ENCODE measurements around the gene MYO5C. TPM values are rescaled to one million over a fixed set of nuclear protein-coding genes. Genes with fewer than 3 reads are reported as not detected.

Gene MYO5C
- total and polyA plus RNA-seq, 2 donors (not counting 3 experiments of a cell fraction or from before 2014, with no cell fraction given) = 7.5 to 19.4 TPM

- no peak for FAIRE-seq
- no peaks in the 10 kb centered on the region for H4K20me1 ChIP-seq (replicated peaks; ENCODE audit: control insufficient read depth, extremely low read depth, insufficient read depth, low read length)
- BruUV-seq (replicated peaks) = no TSS peak
- intact Hi-C loops (cut with micrococcal nuclease) (no loop called here), dilution Hi-C loops (cut with MboI; ENCODE audit: extremely low pct_ligation_motif_present, low sequenced_read_pairs) (no loop called here)
- ChIA-PET CTCF (interaction anchor here (0.9 to 4.0 kb wide), 8 partner anchors 9 to 214 kb away, joined by 3 to 93 read pairs (median 4); no protein-coding TSS in a partner anchor), POLR2A (no interaction called here)
- no peak overlapping the region for H2AFZ ChIP-seq (ENCODE audit: low read depth, low read length)
- no peak overlapping the region for H3K9ac ChIP-seq (replicated peaks; ENCODE audit: extremely low read depth, insufficient read depth, low read length)
- H3K9me1 ChIP-seq (replicated peaks; ENCODE audit: control insufficient read depth, extremely low read depth, insufficient read depth, low read length) = no peaks in the 10 kb centered on the region
- no peaks in the 10 kb centered on the region for H3K79me2 ChIP-seq (ENCODE audit: control insufficient read depth, insufficient read depth, low read length)
- H3K4me2 ChIP-seq (ENCODE audit: insufficient read depth, low read length) = no peak overlapping the region
- no peak for DNase-seq (ENCODE audit: low read depth, low spot score)
- no peak overlapping the region for H3K27ac ChIP-seq (ENCODE audit: insufficient read depth, low read depth, low read length)
- H3K4me1 ChIP-seq (ENCODE audit: control insufficient read depth, extremely low read depth, insufficient read depth, low read length) = peaks cover 3% of the 10 kb centered on the region
- H3K27me3 ChIP-seq (ENCODE audit: control insufficient read depth in 2 of 2, insufficient read depth in 2 of 2, low read length in 2 of 2) = no peaks in the 10 kb centered on the region
- no peak overlapping the region for H3K4me3 ChIP-seq (replicated peaks in 1 of 3; ENCODE audit: insufficient read depth in 1 of 3, low read depth in 1 of 3, low read length in 3 of 3)
- no peaks in the 10 kb centered on the region for H3K9me3 ChIP-seq (replicated peaks; ENCODE audit: control insufficient read depth, insufficient read depth, low read length)
- TF ChIP-seq MYC (IDR thresholded peaks at IDR 0.05; ENCODE audit: low read depth, low read length) (no peak), GATA2 (IDR thresholded peaks at IDR 0.05; ENCODE audit: insufficient read depth, insufficient read length, low read depth, low read length) (no peak), EZH2 (IDR thresholded peaks at IDR 0.05; ENCODE audit: borderline replicate concordance, low read depth, low read length, severe bottlenecking) (no peak), POLR2AphosphoS5 (IDR thresholded peaks at IDR 0.05; ENCODE audit: insufficient read depth, low read depth, low read length) (no peak), FOS (IDR thresholded peaks at IDR 0.05; ENCODE audit: borderline replicate concordance, insufficient read depth, low read length) (no peak), JUN (IDR thresholded peaks at IDR 0.05; ENCODE audit: borderline replicate concordance, insufficient read depth, insufficient read length, low read depth) (no peak)
- H3K36me3 ChIP-seq (ENCODE audit: control insufficient read depth in 2 of 2, extremely low read depth in 1 of 2, insufficient read depth in 2 of 2, low read length in 2 of 2) = no peaks in the 10 kb centered on the region
These were observed 110.4 kb downstream of the MYO5C start for GRCh38 chr15:52185151-52185561.

GRCh38 chr15:52184721-52185120 lies 110.9 kb downstream of the MYO5C start:
- Histone ChIP-seq H3K9ac (replicated peaks; ENCODE audit: extremely low read depth, insufficient read depth, low read length) (no peak overlapping the region), H3K4me3 (replicated peaks in 1 of 3; ENCODE audit: insufficient read depth in 1 of 3, low read depth in 1 of 3, low read length in 3 of 3) (no peak overlapping the region), H3K9me3 (replicated peaks; ENCODE audit: control insufficient read depth, insufficient read depth, low read length) (no peaks in the 10 kb centered on the region), H3K27me3 (ENCODE audit: control insufficient read depth in 2 of 2, insufficient read depth in 2 of 2, low read length in 2 of 2) (no peaks in the 10 kb centered on the region), H4K20me1 (replicated peaks; ENCODE audit: control insufficient read depth, extremely low read depth, insufficient read depth, low read length) (no peaks in the 10 kb centered on the region), H3K4me1 (ENCODE audit: control insufficient read depth, extremely low read depth, insufficient read depth, low read length) (peaks cover 5% of the 10 kb centered on the region), H3K36me3 (ENCODE audit: control insufficient read depth in 2 of 2, extremely low read depth in 1 of 2, insufficient read depth in 2 of 2, low read length in 2 of 2) (no peaks in the 10 kb centered on the region), H3K9me1 (replicated peaks; ENCODE audit: control insufficient read depth, extremely low read depth, insufficient read depth, low read length) (no peaks in the 10 kb centered on the region), H2AFZ (ENCODE audit: low read depth, low read length) (no peak overlapping the region), H3K27ac (ENCODE audit: insufficient read depth, low read depth, low read length) (no peak overlapping the region), H3K79me2 (ENCODE audit: control insufficient read depth, insufficient read depth, low read length) (no peaks in the 10 kb centered on the region), H3K4me2 (ENCODE audit: insufficient read depth, low read length) (no peak overlapping the region)
- CTCF ChIA-PET = interaction anchor here (0.8 to 4.0 kb wide), 15 partner anchors 8 to 550 kb away, joined by 3 to 93 read pairs (median 4); no protein-coding TSS in a partner anchor
- dilution Hi-C loops (cut with MboI; ENCODE audit: extremely low pct_ligation_motif_present, low sequenced_read_pairs) (no loop called here), intact Hi-C loops (cut with micrococcal nuclease) (loop anchor here (5.0 kb wide), 1 partner anchor 553 kb away; no protein-coding TSS in a partner anchor)
- DNase-seq (ENCODE audit: low read depth, low spot score) (no peak), FAIRE-seq (no peak)
- no TSS peak for BruUV-seq (replicated peaks)
- POLR2A ChIA-PET = no interaction called here
- no peak for TF ChIP-seq MYC (IDR thresholded peaks at IDR 0.05; ENCODE audit: low read depth, low read length)
- TF ChIP-seq POLR2AphosphoS5 (IDR thresholded peaks at IDR 0.05; ENCODE audit: insufficient read depth, low read depth, low read length) = no peak
- TF ChIP-seq EZH2 (IDR thresholded peaks at IDR 0.05; ENCODE audit: borderline replicate concordance, low read depth, low read length, severe bottlenecking) = no peak
- TF ChIP-seq CTCF (IDR thresholded peaks at IDR 0.05; ENCODE audit: extremely low read depth in 1 of 2, insufficient read depth in 1 of 2, low read depth in 1 of 2, low read length in 2 of 2) = no peak
- TF ChIP-seq MAX (IDR thresholded peaks at IDR 0.05; ENCODE audit: insufficient read depth, insufficient read length) = no peak
- no peak for TF ChIP-seq GATA2 (IDR thresholded peaks at IDR 0.05; ENCODE audit: insufficient read depth, insufficient read length, low read depth, low read length)
- TF ChIP-seq POLR2A (IDR thresholded peaks at IDR 0.05; ENCODE audit: low read depth, low read length) = no peak
- no peak for TF ChIP-seq JUN (IDR thresholded peaks at IDR 0.05; ENCODE audit: borderline replicate concordance, insufficient read depth, insufficient read length, low read depth)
- no peak for TF ChIP-seq FOS (IDR thresholded peaks at IDR 0.05; ENCODE audit: borderline replicate concordance, insufficient read depth, low read length)
